ENCODE results near the gene FDXR. TPM values are rescaled to one million over a fixed set of nuclear protein-coding genes. Genes with fewer than 3 reads are reported as not detected.
"Not testable (repeated sequence)": the region's sequence is repeated elsewhere in the genome, so short reads cannot be mapped to it uniquely, and the experiment has no call there.

The FDXR gene
- 1 to 10 TPM in 5 of 6 donors, not detected in 1; 1.2 to 6.1 (median 3.9) TPM for polyA plus RNA-seq (ENCODE audit: low read depth in 6 of 6)

DNA sequence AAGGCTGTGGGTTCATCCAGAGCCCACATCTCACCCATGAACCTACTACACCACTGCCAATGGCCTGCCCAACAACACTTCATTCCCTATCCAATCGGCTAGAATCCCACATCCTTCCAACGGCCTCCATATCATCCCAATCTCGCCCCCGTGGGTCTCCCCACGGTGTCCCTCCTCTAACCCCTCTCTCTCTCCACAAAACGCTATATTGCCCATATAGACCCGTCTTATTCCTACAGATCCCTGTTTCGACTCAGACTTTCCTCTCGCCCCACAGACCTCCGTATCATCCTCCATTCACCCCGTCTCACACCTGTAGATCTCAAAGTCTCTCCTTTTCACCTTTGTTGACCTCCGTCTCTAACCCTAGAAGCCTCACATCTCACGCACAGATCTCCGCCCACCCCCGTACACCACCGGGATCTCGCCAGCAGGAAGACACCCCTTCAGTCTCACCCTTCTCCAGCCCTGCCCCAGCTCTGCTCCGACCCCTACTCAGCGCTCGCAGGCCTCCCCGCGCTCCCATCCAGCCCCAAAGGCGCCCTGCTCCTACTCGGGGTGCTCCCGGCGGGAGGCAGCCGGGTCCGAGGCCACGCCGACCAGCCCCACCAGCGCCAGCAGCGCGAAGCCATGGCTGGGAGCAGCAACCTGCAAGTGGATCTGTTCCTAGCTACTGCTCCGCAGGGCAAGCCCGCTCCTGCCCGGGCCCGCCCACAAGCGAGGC lies at the start of gene FDXR:
FDXR (minus strand) TSS at position 682 of the 724 bp plus-strand sequence; CDS start at position 632, 50 bp downstream.
- peaks cover 0 to 5% (median 3%) of the 10 kb centered on the region in 3 donors for H3K27me3 Mint-ChIP-seq
- peaks cover 19 to 23% (median 21%) of the 10 kb centered on the region in 3 donors for H3K4me1 Mint-ChIP-seq
- H3K9me3 Mint-ChIP-seq = no peaks in the 10 kb centered on the region
- DNase-seq (no peak), ATAC-seq (ENCODE audit: low read depth in 2 of 2) (peak; percentile 2)
- peak within 1 kb of the TSS; percentile 90 to 99 (median 97) for H3K27ac Mint-ChIP-seq
- no peaks in the 10 kb centered on the region for H3K36me3 Mint-ChIP-seq
- H3K4me3 Mint-ChIP-seq = peak within 1 kb of the TSS; percentile 83 to 98 (median 96)

- Mint-ChIP-seq H3K27me3 (peaks cover 30 to 94% (median 62%) of the 10 kb centered on the region in 3 donors), H3K9me3 (peaks cover 0 to 2% (median 0%) of the 10 kb centered on the region in 7 donors), H3K36me3 (no peaks in the 10 kb centered on the region), H3K4me1 (peaks cover 13 to 17% (median 17%) of the 10 kb centered on the region in 3 donors), H3K4me3 (peak overlapping the region in 3 of 8 donors; percentile 64 to 69 (median 67)), H3K27ac (no peak overlapping the region)
- DNase-seq (no peak), ATAC-seq (ENCODE audit: low read depth in 2 of 2) (no peak)
Measured at GRCh38 chr17:74922172-74922571, 49.4 kb upstream of the FDXR start.

DNA sequence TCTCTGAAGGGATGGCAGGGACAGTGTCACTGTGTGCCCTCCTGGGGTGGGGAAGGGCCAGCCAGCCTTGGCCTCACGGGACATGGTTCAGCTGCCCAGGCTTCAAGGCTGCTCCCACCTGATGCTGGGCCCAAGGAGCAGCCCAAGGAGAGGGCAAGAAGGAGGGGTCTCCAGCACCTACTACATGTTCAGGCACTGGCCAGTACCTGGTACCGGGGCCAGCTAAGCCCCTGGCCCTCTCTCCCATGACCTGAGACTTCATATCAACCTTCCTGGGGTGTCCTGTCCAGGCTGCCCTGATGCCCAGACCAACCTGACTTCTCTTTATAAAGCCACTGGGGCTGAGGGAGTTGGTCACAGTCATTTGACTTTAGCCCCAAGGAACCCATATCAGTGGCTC lies 49.0 kb upstream of the FDXR start:
- peaks cover 31 to 97% (median 66%) of the 10 kb centered on the region in 3 donors for H3K27me3 Mint-ChIP-seq
- H3K9me3 Mint-ChIP-seq = peaks cover 0 to 2% (median 0%) of the 10 kb centered on the region in 7 donors
- no peak for ATAC-seq (ENCODE audit: low read depth in 2 of 2)

DNA sequence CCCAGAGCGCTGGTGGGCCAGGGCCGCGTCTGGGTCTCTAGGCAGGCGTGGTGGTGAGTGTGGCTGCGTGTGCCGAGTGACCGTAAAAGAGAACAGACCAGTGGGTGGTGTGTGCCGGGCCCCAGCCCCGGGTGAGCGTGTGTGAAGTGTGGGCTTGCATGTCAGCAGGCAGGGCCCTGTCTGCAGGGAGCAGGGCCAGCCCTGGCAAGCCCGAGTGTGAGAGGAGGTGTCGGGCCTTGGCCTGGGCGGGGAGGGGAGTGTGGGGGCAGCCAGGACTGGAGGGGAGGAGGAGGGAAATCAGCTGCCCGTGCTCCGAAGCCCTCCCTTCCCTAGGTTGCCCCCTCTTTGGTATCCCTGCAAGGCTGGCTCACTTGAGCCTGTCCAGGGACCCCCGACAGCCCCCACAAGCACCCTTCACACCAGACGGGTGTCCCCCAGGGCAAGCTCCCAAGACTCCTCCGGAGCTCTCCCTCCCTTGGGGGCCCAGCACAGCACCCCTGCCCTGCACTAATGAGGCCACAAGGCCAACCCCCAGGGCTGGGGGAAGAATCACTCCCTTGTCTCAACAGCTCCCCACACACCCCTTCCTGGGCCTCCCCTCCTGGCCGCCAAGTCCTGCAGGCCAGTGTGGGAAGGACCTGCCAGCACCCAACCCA lies 48.4 kb upstream of the FDXR start:
- H3K9me3 Mint-ChIP-seq = peaks cover 0 to 5% (median 0%) of the 10 kb centered on the region in 7 donors
- peaks cover 13 to 17% (median 17%) of the 10 kb centered on the region in 3 donors for H3K4me1 Mint-ChIP-seq
- H3K27ac Mint-ChIP-seq = no peak overlapping the region
- H3K36me3 Mint-ChIP-seq = no peaks in the 10 kb centered on the region
- H3K4me3 Mint-ChIP-seq = no peak overlapping the region
- DNase-seq (no peak), ATAC-seq (ENCODE audit: low read depth in 2 of 2) (no peak)
- peaks cover 30 to 97% (median 67%) of the 10 kb centered on the region in 3 donors for H3K27me3 Mint-ChIP-seq

More for the DNA sequence above, 49.0 kb upstream of the FDXR start:
- Mint-ChIP-seq H3K27ac (no peak overlapping the region), H3K36me3 (no peaks in the 10 kb centered on the region), H3K4me3 (no peak overlapping the region), H3K4me1 (peaks cover 13 to 17% (median 17%) of the 10 kb centered on the region in 3 donors)
- DNase-seq = no peak

DNA sequence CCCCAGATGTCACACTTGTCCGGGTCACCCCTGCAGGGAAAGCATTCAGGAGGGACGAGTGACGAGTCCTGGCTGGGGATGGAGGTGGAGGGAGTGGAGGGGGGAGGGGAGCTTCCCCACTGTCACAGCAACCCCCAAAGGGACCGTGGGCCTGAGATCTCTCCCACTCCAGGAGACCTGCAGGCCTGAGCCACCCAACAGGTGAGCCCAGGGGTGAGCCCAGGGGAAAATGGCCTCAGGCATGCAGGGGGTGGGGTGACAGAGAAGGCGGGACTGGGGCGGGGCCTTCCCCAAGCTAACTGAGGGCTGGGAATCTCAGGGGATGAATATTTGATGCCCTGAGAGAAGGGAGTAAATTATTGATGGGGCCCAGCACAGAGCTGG lies 47.8 kb upstream of the FDXR start:
- H3K27ac Mint-ChIP-seq = no peak overlapping the region
- H3K4me3 Mint-ChIP-seq = no peak overlapping the region
- no peak for ATAC-seq (ENCODE audit: low read depth in 2 of 2)
- peaks cover 28 to 96% (median 67%) of the 10 kb centered on the region in 3 donors for H3K27me3 Mint-ChIP-seq
- no peaks in the 10 kb centered on the region for H3K36me3 Mint-ChIP-seq
- DNase-seq = no peak
- H3K4me1 Mint-ChIP-seq = peaks cover 13 to 17% (median 17%) of the 10 kb centered on the region in 3 donors
- H3K9me3 Mint-ChIP-seq = peaks cover 0 to 5% (median 0%) of the 10 kb centered on the region in 7 donors

GRCh38 chr17:74920306-74920620 lies 47.5 kb upstream of the FDXR start:
- Mint-ChIP-seq H3K4me1 (peaks cover 13 to 17% (median 17%) of the 10 kb centered on the region in 3 donors), H3K27me3 (peaks cover 25 to 93% (median 64%) of the 10 kb centered on the region in 3 donors), H3K4me3 (peak overlapping the region in 1 of 8 donors; percentile 41), H3K27ac (no peak overlapping the region), H3K9me3 (peaks cover 0 to 5% (median 0%) of the 10 kb centered on the region in 7 donors), H3K36me3 (no peaks in the 10 kb centered on the region)
- DNase-seq (no peak), ATAC-seq (ENCODE audit: low read depth in 2 of 2) (no peak)

DNA sequence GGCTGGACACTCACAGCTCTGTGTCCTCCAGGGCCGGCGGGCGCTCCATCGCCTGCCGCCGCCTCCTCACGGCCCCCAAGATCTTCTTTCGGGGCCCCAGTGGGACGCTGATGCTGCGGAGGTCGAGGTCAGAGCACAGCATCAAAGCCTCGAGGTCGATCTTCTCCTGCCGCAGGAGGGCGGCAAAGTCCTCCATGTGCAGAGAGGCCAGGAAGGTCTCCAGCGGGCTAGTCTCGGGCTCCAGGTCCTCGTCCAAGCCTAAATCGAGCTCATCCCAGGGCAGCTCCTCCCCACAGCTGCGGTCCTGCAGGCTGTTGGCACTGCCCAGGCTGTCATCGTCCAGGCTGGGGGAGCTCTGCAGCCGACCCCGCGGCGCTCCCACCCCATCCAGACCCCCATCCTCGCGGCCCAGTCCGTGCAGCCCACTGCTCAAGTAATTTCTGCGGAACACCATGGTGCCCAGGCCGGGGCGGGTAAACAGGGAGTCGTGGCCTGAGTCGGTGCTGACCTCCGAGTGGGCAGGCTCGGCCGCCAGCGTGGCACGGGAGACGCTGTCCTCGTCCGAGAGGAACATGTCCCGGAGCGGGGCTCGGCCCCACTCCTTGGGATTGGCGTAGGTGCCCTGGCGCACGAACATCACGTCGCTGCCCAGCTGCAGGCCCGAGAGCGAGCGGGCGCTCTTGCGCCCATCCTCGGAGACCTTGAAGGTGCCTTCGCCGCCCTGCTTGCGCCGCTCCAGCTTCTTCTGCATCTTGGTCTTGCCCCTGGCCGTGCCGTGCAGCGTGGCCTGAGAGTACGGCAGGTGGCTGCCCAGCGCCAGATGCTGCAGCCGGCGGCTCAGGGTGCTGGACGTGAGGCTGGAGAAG lies 46.9 kb upstream of the FDXR start:
- Mint-ChIP-seq H3K9me3 (peaks cover 0 to 5% (median 0%) of the 10 kb centered on the region in 7 donors), H3K36me3 (no peaks in the 10 kb centered on the region), H3K27me3 (peaks cover 21 to 87% (median 63%) of the 10 kb centered on the region in 3 donors), H3K4me1 (peaks cover 13 to 14% (median 14%) of the 10 kb centered on the region in 3 donors), H3K27ac (no peak overlapping the region), H3K4me3 (no peak overlapping the region)
- ATAC-seq (ENCODE audit: low read depth in 2 of 2) (no peak), DNase-seq (no peak)

- no peak for ATAC-seq (ENCODE audit: low read depth in 2 of 2)
- no peak overlapping the region for H3K4me3 Mint-ChIP-seq
- no peak for DNase-seq
- H3K27ac Mint-ChIP-seq = no peak overlapping the region
- H3K9me3 Mint-ChIP-seq = peaks cover 0 to 5% (median 0%) of the 10 kb centered on the region in 7 donors
- no peaks in the 10 kb centered on the region for H3K36me3 Mint-ChIP-seq
- H3K4me1 Mint-ChIP-seq = peaks cover 7 to 10% (median 8%) of the 10 kb centered on the region in 3 donors
- H3K27me3 Mint-ChIP-seq = peaks cover 24 to 79% (median 58%) of the 10 kb centered on the region in 3 donors
Measured at GRCh38 chr17:74918906-74919305, 46.1 kb upstream of the FDXR start.

GRCh38 chr17:74917430-74917829 lies 44.6 kb upstream of the FDXR start:
- no peak overlapping the region for H3K27ac Mint-ChIP-seq
- H3K36me3 Mint-ChIP-seq = no peaks in the 10 kb centered on the region
- peaks cover 21 to 66% (median 52%) of the 10 kb centered on the region in 3 donors for H3K27me3 Mint-ChIP-seq
- H3K9me3 Mint-ChIP-seq = peaks cover 0 to 5% (median 0%) of the 10 kb centered on the region in 7 donors
- H3K4me3 Mint-ChIP-seq = no peak overlapping the region
- DNase-seq (no peak), ATAC-seq (ENCODE audit: low read depth in 2 of 2) (no peak)
- peaks cover under 1 to 4% (median 2%) of the 10 kb centered on the region in 3 donors for H3K4me1 Mint-ChIP-seq

- Mint-ChIP-seq H3K9me3 (peaks cover 0 to 5% (median 0%) of the 10 kb centered on the region in 7 donors), H3K4me3 (no peak overlapping the region), H3K4me1 (peaks cover 0 to 3% (median 0%) of the 10 kb centered on the region in 3 donors), H3K36me3 (no peaks in the 10 kb centered on the region), H3K27ac (no peak overlapping the region), H3K27me3 (peaks cover 20 to 63% (median 47%) of the 10 kb centered on the region in 3 donors)
- ATAC-seq (ENCODE audit: low read depth in 2 of 2) = no peak
- no peak for DNase-seq
Measured at GRCh38 chr17:74916851-74917199, 44.0 kb upstream of the FDXR start.

GRCh38 chr17:74916136-74916850 lies 43.5 kb upstream of the FDXR start:
- DNase-seq (no peak), ATAC-seq (ENCODE audit: low read depth in 2 of 2) (no peak)
- H3K36me3 Mint-ChIP-seq = no peaks in the 10 kb centered on the region
- H3K27me3 Mint-ChIP-seq = peaks cover 20 to 58% (median 42%) of the 10 kb centered on the region in 3 donors
- peaks cover 0 to 5% (median 0%) of the 10 kb centered on the region in 7 donors for H3K9me3 Mint-ChIP-seq
- no peak overlapping the region for H3K27ac Mint-ChIP-seq
- H3K4me3 Mint-ChIP-seq = no peak overlapping the region
- peaks cover 0 to 3% (median 0%) of the 10 kb centered on the region in 3 donors for H3K4me1 Mint-ChIP-seq

GRCh38 chr17:74911423-74911822 lies 38.6 kb upstream of the FDXR start:
- not testable (repeated sequence) for DNase-seq; H3K4me3 Mint-ChIP-seq; H3K27ac Mint-ChIP-seq; ATAC-seq (ENCODE audit: low read depth in 2 of 2); H3K4me1 Mint-ChIP-seq; H3K9me3 Mint-ChIP-seq; H3K36me3 Mint-ChIP-seq
- H3K27me3 Mint-ChIP-seq = peaks cover 14 to 42% (median 28%) of the 10 kb centered on the region in 3 donors

All from naive B cell (primary cell).